B cell (primary cell): Measurements from ENCODE around the gene ZSCAN20. TPM values are rescaled to one million over a fixed set of nuclear protein-coding genes. Genes with fewer than 3 reads are reported as not detected.

Experiments
- ATAC-seq: fragments of 200-7000 bp; cut with Tn5 transposase; one replicate; pipeline ENCODE4 v1.10.0; 2021; ENCODE audit warnings: low read depth, mild to moderate bottlenecking, moderate number of reproducible peaks, moderate library complexity
- CTCF ChIA-PET: fragments of 350-600 bp; sonication (Branson Sonifier 250); formaldehyde crosslinking; loops from one replicate; lab custom pipeline; 2021; ENCODE audit warnings: antibody characterized with exemption, inconsistent platforms; lab: Charles Lee
- POLR2A ChIA-PET: fragments of 350-600 bp; sonication (Branson Sonifier 250); formaldehyde crosslinking; loops from one replicate; lab custom pipeline; 2021; ENCODE audit warnings: antibody characterized with exemption; lab: Charles Lee
- DNase-seq: peaks from one replicate; pipeline ENCODE4 v3.0.0; 2013
- H2AFZ ChIP-seq: 2 replicates; pipeline ENCODE4 v1.6.1; 2012; ENCODE audit warnings: mild to moderate bottlenecking, low read depth, low read length; ENCODE audit not compliant: insufficient read depth, poor library complexity, severe bottlenecking
- H3K27ac ChIP-seq, 2 donors: 1 replicate in 1 of 2; 2 replicates in 1 of 2; pipeline ENCODE4 v1.5.1; 2012 to 2013; ENCODE audit warnings: low read length in 2 of 2, mild to moderate bottlenecking in 2 of 2, moderate library complexity in 1 of 2
- H3K27me3 ChIP-seq, 4 experiments: fragments of 200-600 bp in 1 of 4; sonication (generic) in 1 of 4; replicated peaks in 1 of 4; 1 replicate in 2 of 4; 2 replicates in 2 of 4; pipeline versions ENCODE4 v1.6.1 to v1.7.0; 2013 to 2016; ENCODE audit warnings: low read length in 3 of 4, mild to moderate bottlenecking in 2 of 4, mixed read lengths in 1 of 4, moderate library complexity in 1 of 4; ENCODE audit not compliant: insufficient read depth in 4 of 4, control insufficient read depth in 3 of 4; ENCODE audit errors: control extremely low read depth in 1 of 4
- H3K36me3 ChIP-seq, 2 experiments: replicated peaks in 1 of 2; 1 replicate in 1 of 2; 2 replicates in 1 of 2; pipeline versions ENCODE4 v1.6.1 to v1.7.1; 2013; ENCODE audit warnings: low read length in 1 of 2; ENCODE audit not compliant: insufficient read depth in 2 of 2, control insufficient read depth in 1 of 2; ENCODE audit errors: control extremely low read depth in 1 of 2, extremely low read depth in 1 of 2
- H3K4me1 ChIP-seq, 2 donors: fragments of 200-600 bp in 1 of 2; sonication (generic) in 1 of 2; 1 replicate in 1 of 2; 2 replicates in 1 of 2; pipeline versions ENCODE4 v1.5.1 to v1.6.1; 2013 to 2017; ENCODE audit warnings: low read length in 2 of 2; ENCODE audit not compliant: control insufficient read depth in 2 of 2, insufficient read depth in 2 of 2
- H3K4me2 ChIP-seq: replicated peaks from 2 replicates; pipeline ENCODE3; 2012; ENCODE audit warnings: mild to moderate bottlenecking, low read depth, low read length; ENCODE audit not compliant: poor library complexity, severe bottlenecking
- H3K4me3 ChIP-seq, 5 experiments: fragments of 200-600 bp in 1 of 5; sonication (generic) in 1 of 5; 1 replicate in 3 of 5; 2 replicates in 2 of 5; pipeline versions ENCODE4 v1.5.1 to v1.7.0; 2011 to 2016; ENCODE audit warnings: low read length in 4 of 5, mild to moderate bottlenecking in 4 of 5, low read depth in 2 of 5, control low read depth in 1 of 5, moderate library complexity in 1 of 5; ENCODE audit not compliant: insufficient read depth in 1 of 5; ENCODE audit errors: control extremely low read depth in 1 of 5, extremely low read depth in 1 of 5
- H3K79me2 ChIP-seq: fragments of 200-600 bp; sonication (generic); one replicate; pipeline ENCODE4 v1.6.0; 2016; ENCODE audit warnings: low read length; ENCODE audit not compliant: control insufficient read depth, insufficient read depth
- H3K9ac ChIP-seq: fragments of 200-600 bp; sonication (generic); 2 replicates; pipeline ENCODE4 v1.6.1; 2017; ENCODE audit warnings: mild to moderate bottlenecking, low read length, moderate library complexity
- H3K9me3 ChIP-seq, 3 donors: one replicate each; pipeline versions ENCODE4 v1.6.1 to v1.7.1; 2013; ENCODE audit warnings: low read length in 2 of 3; ENCODE audit not compliant: control insufficient read depth in 2 of 3, insufficient read depth in 1 of 3; ENCODE audit errors: control extremely low read depth in 1 of 3
- H4K20me1 ChIP-seq: 2 replicates; pipeline ENCODE4 v1.6.0; 2012; ENCODE audit warnings: mild to moderate bottlenecking, low read length; ENCODE audit not compliant: insufficient read depth, control insufficient read depth, poor library complexity, severe bottlenecking
- H3K27ac Mint-ChIP-seq: one replicate; pipeline ENCODE4 v1.8.0; 2021; ENCODE audit warnings: mixed read lengths
- H3K27me3 Mint-ChIP-seq: one replicate; pipeline ENCODE4 v1.8.0; 2021; ENCODE audit warnings: mixed read lengths
- H3K4me1 Mint-ChIP-seq: one replicate; pipeline ENCODE4 v1.8.0; 2021; ENCODE audit warnings: mixed read lengths
- H3K4me3 Mint-ChIP-seq: one replicate; pipeline ENCODE4 v1.8.0; 2021; ENCODE audit warnings: mixed read lengths
- H3K9me3 Mint-ChIP-seq: one replicate; pipeline ENCODE4 v1.8.0; 2022; ENCODE audit warnings: mixed read lengths; ENCODE audit not compliant: insufficient read depth
- EZH2 ChIP-seq: IDR thresholded peaks from 2 replicates; pipeline ENCODE4 v1.6.1; 2012; ENCODE audit warnings: borderline replicate concordance, low read depth, mild to moderate bottlenecking, moderate library complexity, low read length; ENCODE audit not compliant: insufficient read depth, poor library complexity, severe bottlenecking
- WGBS: methylation state at CpG from one replicate; pipeline ENCODE4 v1.1.5; 2013; ENCODE audit warnings: missing lambda C conversion rate; ENCODE audit not compliant: insufficient coverage; 5-methylcytosine and 5-hydroxymethylcytosine counted together
- intact Hi-C: fragments of 100-400 bp; cut with micrococcal nuclease; formaldehyde crosslinking; loops from one replicate; pipeline ENCODE4 v1.10.0; 2022
- polyA plus RNA-seq: library from polyadenylated mRNA; depleted of rRNA; stranded (reverse); fragments of >200 nt; gene quantifications from 2 replicates; pipeline ENCODE4 v1.2.3, GENCODE V29; 2012
- total RNA-seq, 2 donors: library from RNA; stranded (reverse); fragments of 120-200 nt in 1 of 2; gene quantifications; 1 replicate in 1 of 2; 2 replicates in 1 of 2; pipeline versions ENCODE4 v1.2.3 to v1.2.4, GENCODE V29; 2013 to 2022
- TF ChIP-seq, protein P1 (sequence below): fragments of 200-600 bp; IDR thresholded peaks from one replicate; pipeline ENCODE4 v1.8.0; 2022; ENCODE audit warnings: antibody characterized with exemption, mild to moderate bottlenecking

The ZSCAN20 gene
- total and polyA plus RNA-seq, 2 donors (not counting 1 experiment from before 2014, with no cell fraction given): 0.18 to 3.7 TPM

DNA sequence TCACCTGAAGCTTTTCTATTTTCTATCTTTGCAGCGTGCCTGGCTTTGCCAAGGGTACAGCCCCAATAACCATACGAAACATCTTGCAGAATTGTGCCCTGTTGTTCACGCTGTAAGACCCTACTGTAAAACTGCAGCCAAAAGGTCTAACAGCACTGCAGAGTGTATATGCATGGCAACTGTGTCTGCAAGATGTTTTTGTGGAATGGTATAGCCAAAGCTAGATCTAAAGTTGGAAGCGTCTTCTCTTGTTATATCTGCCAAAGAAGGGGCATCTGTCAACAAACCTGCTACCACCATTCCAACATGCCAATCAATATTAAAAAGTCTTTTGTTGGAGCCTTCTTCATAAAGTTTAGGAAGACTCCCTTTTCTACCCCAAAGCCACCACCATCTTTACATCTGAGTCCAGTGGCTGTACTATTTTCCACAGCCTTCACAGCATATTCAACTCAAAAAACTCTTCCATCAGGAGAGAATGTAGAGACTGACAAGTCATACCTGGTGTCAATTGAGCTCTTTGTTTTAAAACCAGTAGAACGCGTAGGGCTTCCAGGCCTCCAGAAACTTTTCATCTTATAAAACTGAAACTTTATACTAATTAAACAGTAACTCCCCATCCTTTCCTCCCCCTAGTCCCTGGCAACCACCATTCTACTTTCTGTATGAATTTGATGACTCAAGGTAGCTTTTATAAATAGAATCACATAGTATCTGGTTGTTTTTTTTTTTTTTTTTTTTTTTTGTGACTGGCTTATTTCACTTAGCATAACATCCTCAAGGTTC lies 40.0 kb downstream of the ZSCAN20 start:
- H3K27ac ChIP-seq: no peak overlapping the region
- POLR2A ChIA-PET: no interaction called here
- no peak overlapping the region for H2AFZ ChIP-seq
- H3K4me1 ChIP-seq: no peaks in the 10 kb centered on the region
- intact Hi-C loops: no loop called here
- H3K9me3 ChIP-seq: no peaks in the 10 kb centered on the region
- WGBS: 85% methylated on average over 5 of the region's 6 CpGs
- H3K79me2 ChIP-seq: no peaks in the 10 kb centered on the region
- H3K4me2 ChIP-seq: no peak overlapping the region
- peaks cover 17% of the 10 kb centered on the region for H3K27me3 Mint-ChIP-seq
- no peaks in the 10 kb centered on the region for H3K36me3 ChIP-seq
- DNase-seq (no peak), ATAC-seq (no peak)
- CTCF ChIA-PET: no interaction called here
- no peak overlapping the region for H3K9ac ChIP-seq
- H3K4me3 ChIP-seq: no peak overlapping the region
- H3K27me3 ChIP-seq: no peaks in the 10 kb centered on the region
- H3K9me3 Mint-ChIP-seq: no peaks in the 10 kb centered on the region
- no peak overlapping the region for H3K27ac Mint-ChIP-seq
- no peaks in the 10 kb centered on the region for H4K20me1 ChIP-seq
- H3K4me3 Mint-ChIP-seq: no peak overlapping the region
- H3K4me1 Mint-ChIP-seq: no peaks in the 10 kb centered on the region
- no peak for TF ChIP-seq EZH2
- TF ChIP-seq, protein P1, sequence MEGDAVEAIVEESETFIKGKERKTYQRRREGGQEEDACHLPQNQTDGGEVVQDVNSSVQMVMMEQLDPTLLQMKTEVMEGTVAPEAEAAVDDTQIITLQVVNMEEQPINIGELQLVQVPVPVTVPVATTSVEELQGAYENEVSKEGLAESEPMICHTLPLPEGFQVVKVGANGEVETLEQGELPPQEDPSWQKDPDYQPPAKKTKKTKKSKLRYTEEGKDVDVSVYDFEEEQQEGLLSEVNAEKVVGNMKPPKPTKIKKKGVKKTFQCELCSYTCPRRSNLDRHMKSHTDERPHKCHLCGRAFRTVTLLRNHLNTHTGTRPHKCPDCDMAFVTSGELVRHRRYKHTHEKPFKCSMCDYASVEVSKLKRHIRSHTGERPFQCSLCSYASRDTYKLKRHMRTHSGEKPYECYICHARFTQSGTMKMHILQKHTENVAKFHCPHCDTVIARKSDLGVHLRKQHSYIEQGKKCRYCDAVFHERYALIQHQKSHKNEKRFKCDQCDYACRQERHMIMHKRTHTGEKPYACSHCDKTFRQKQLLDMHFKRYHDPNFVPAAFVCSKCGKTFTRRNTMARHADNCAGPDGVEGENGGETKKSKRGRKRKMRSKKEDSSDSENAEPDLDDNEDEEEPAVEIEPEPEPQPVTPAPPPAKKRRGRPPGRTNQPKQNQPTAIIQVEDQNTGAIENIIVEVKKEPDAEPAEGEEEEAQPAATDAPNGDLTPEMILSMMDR: no peak

DNA sequence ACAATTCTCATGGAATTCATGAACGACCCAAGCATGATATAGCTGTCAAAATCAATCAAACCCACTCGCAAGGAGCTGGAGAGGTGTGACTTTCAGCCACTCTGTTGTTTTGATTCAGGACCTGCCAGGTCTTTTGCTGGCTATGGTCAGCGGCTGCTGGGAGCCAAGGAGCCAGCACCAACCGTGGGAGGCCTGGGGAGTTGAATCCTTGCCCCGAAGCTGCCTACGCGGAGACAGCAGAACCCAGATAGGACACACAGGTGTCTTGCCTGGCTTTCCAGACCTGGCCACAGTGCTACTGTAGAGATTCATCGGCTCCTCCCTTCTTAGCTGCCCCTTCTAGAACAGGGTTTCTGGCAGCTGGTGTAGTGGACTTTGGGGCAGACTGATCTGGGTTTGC lies 42.7 kb downstream of the ZSCAN20 start:
- ChIA-PET POLR2A (no interaction called here), CTCF (no interaction called here)
- Mint-ChIP-seq H3K27ac (no peak overlapping the region), H3K4me3 (no peak overlapping the region), H3K4me1 (no peaks in the 10 kb centered on the region), H3K9me3 (no peaks in the 10 kb centered on the region), H3K27me3 (peaks cover 21% of the 10 kb centered on the region)
- DNase-seq (no peak), ATAC-seq (no peak)
- H3K9me3 ChIP-seq: no peaks in the 10 kb centered on the region
- H3K9ac ChIP-seq: no peak overlapping the region
- H3K36me3 ChIP-seq: no peaks in the 10 kb centered on the region
- no peak overlapping the region for H2AFZ ChIP-seq
- no peak overlapping the region for H3K4me2 ChIP-seq
- no peaks in the 10 kb centered on the region for H3K79me2 ChIP-seq
- no peak overlapping the region for H3K4me3 ChIP-seq
- H3K27ac ChIP-seq: no peak overlapping the region
- intact Hi-C loops: no loop called here
- 87% methylated on average over 7 of the region's 8 CpGs for WGBS
- H3K27me3 ChIP-seq: no peaks in the 10 kb centered on the region
- no peak for TF ChIP-seq EZH2
- TF ChIP-seq, protein P1: no peak
- H4K20me1 ChIP-seq: no peaks in the 10 kb centered on the region
- H3K4me1 ChIP-seq: no peaks in the 10 kb centered on the region
